Adipose tissue (tissue), 3 donors: ENCODE results near the gene ANKRD12. TPM values are rescaled to one million over a fixed set of nuclear protein-coding genes. Genes with fewer than 3 reads are reported as not detected.

Source experiments
- H3K27ac ChIP-seq: one replicate; pipeline ENCODE4 v1.5.1; 2013; ENCODE audit warnings: low read depth, low read length
- WGBS, 3 donors: extraction: QIAGEN DNeasy Blood & Tissue Kit; methylation state at CpG; one replicate each; pipeline ENCODE4 v1.1.7; 2013; 5-methylcytosine and 5-hydroxymethylcytosine counted together
- polyA plus RNA-seq, 3 donors: library from polyadenylated mRNA; stranded (reverse); fragments of 200-250 nt; gene quantifications; one replicate each; pipeline ENCODE4 v1.2.3, GENCODE V29; 2013
- donor health status: healthy with polysubstance abuse.
- donor health status: Bipolar disorder and iron deficiency.
- donor health status: healthy.

Gene ANKRD12
- polyA plus RNA-seq, 3 donors: 5.4 to 8.1 (median 5.8) TPM

DNA sequence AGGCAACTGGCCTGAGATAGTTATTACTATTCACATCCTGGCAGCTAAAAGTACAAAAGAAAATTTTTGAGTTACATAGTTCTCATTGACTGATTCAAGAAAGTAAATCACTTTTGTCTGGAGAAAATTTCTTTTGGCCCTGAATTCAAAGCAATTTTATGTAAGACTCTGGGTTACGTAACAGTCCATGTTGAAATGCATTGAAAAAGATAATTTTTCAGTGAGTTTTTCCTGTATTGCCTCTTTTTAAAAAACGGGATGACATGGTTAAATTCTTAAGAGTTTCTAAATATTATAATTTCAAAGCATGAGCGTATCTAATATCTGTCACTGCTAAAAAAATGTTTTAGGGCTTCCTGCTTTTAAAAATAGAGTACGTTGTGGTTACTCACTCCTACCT, 72.7 kb downstream of the ANKRD12 start:
- H3K27ac ChIP-seq: no peak overlapping the region
- 36 to 85% (median 37%) methylated on average over 4 of the region's 4 CpGs for WGBS, 3 donors

DNA sequence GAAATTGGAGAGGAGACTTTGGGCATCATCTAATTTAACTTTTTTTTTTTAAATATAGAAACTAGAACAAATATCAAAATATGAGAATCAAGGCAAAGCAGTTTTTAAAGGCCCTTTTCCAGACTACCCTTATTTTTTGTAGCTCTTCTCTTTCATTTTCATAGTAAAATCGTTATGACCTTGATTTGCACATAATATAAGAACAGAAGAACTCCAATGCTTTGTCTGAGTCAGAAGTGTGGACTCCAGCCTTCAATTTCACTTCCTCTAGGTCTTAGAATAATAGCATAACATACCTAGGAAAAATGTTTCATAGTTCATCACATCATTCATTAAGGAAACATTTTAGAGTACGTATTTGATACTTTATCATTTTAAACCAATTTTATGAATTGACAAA, 74.4 kb downstream of the ANKRD12 start:
- WGBS, 3 donors: 71 to 85% (median 79%) methylated on average over 2 of the region's 2 CpGs
- H3K27ac ChIP-seq: no peak overlapping the region

DNA sequence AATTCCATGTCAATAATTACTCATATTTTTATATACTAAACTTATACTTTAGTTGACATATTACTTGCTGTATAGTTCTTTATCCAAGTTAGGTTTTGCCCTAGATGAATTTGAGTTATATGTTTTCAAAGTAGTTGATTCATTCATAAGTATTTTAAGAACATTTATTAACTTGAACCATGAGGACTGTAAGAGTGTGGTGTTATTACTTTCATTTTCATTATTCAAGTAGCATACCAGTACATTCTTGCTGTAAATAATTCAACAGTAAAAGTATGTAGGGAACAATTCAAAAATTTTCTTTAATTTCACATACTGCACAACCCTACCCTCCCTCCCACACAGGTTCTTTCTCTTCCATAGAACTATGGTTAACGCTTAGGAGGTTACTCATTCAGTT, 75.4 kb downstream of the ANKRD12 start:
- no peak overlapping the region for H3K27ac ChIP-seq
- WGBS, 3 donors: 88 to 96% (median 94%) methylated on average over 1 of the region's 1 CpG

DNA sequence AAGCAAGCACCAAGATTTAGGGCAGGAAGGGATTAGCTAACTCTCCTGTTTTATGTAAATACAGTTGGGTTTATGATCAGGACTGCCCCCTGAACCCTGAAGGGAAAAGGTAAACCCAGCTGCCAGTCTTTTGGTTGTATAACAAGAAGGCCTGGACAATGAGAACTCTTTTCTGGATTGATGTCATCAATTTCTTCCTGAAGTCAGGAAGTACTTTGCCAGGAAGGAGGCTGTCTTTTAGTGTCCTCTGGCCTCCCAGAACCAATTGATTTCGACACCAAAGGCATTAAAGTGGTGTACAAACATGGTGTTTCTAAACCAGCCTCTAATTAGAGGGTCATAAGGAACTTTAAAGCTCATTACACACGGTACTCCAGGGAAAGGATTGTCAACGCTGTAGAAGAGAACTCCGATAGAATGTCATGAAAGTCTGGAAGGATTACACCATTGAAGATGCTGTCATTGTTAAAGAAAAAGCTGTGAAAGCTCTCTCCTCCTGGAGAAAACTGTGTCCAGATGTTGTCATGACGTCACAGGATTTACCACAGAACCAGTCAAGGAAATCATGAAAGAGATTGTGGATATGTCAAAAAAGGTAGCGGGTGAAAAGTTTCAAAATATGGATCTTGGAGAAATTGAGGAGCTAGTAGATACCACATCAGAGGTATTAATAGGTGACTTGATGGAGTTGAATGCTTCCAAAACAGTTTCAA, 78.8 kb downstream of the ANKRD12 start:
- H3K27ac ChIP-seq: no peak overlapping the region
- WGBS, 3 donors: 77 to 91% (median 79%) methylated on average over 6 of the region's 6 CpGs

DNA sequence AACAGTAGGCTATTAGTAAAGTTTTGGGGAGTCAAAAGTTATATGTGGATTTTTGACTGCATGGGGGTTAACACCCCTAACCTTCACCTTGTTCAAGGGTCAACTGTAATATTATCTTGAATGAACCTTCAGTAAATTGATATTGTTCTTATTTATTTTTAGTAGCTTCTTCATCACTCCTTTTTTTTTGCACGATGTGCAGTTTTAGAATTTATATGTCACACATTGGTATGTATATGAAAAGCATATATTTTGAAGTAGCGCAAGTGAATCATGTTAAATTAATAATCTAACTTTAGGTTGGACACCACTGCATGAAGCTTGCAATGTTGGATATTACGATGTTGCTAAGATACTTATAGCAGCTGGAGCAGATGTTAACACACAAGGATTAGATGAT, 79.9 kb downstream of the ANKRD12 start:
- 92 to 98% (median 97%) methylated on average over 3 of the region's 3 CpGs for WGBS, 3 donors

DNA sequence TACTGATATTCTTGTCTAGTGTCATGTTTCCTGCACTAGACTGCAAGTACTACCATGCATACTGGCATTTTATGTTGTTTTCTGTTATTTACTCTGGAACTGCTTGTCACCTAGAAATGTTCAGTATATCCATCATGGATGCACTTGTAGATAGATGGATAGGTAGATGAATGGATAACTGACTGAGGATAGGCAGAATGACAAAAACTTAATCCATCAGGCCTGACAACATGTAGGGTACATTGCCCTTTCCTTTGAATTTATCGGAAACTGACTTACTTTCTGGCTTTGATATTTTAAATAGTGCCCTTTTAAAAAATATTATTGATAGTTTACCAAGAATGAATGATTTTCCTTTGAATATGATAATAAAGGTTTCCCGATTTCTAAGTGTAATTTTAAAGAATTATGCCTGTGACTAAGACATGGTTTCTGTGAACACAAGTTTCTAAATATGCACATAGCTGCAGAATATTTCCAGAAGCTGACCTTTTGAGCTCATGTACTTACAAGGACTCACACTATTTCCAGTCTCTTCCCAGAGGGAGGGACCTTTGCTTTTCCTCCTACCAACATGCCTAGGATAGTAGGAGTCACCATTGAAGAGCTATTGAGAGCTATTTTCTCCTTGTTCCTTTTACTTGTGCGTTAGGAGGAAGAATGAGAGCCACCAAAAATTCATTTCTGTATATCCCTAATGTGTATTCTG, 81.3 kb downstream of the ANKRD12 start:
- WGBS, 3 donors: 88 to 91% (median 89%) methylated on average over 3 of the region's 3 CpGs
- no peak overlapping the region for H3K27ac ChIP-seq

More for the DNA sequence above, 79.9 kb downstream of the ANKRD12 start:
- H3K27ac ChIP-seq: no peak overlapping the region

DNA sequence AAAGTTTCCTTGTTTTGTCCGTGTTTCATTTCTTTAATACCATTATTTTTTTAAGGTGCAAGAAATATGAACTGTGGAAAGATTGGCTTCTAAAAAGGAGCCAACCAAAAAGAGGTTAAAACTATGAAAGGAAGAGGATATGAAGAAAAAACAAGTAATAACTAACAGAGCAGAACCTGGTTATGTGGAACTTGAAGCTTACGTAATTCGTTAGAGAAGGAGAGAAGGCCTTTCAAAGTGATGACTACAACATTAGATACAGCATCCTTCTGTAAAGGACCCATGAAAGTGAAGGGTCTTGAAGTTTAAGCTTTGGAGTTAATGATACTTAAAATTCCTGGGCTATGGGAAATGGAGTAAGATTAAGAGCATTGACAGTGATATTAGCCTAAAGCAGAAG, 84.5 kb downstream of the ANKRD12 start:
- H3K27ac ChIP-seq: no peak overlapping the region
- WGBS, 3 donors: 71 to 89% (median 77%) methylated on average over 3 of the region's 3 CpGs

DNA sequence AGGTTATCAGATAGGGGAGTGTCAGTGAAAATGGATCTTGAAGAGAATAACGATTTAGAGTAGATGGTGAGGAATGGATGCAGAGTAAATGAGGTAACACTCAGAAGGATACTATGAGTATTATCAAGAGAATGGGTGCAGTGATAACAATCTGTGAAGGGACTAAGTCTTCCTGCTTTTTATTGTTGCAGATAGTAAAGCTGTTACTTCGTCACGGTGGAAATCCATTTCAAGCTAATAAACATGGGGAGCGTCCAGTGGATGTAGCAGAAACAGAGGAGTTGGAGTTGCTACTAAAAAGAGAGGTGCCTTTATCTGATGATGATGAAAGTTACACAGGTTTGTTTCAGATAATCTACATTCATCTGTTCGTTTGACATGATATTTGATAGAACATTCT, 85.1 kb downstream of the ANKRD12 start:
- 90 to 94% (median 92%) methylated on average over 5 of the region's 5 CpGs for WGBS, 3 donors
- H3K27ac ChIP-seq: no peak overlapping the region

DNA sequence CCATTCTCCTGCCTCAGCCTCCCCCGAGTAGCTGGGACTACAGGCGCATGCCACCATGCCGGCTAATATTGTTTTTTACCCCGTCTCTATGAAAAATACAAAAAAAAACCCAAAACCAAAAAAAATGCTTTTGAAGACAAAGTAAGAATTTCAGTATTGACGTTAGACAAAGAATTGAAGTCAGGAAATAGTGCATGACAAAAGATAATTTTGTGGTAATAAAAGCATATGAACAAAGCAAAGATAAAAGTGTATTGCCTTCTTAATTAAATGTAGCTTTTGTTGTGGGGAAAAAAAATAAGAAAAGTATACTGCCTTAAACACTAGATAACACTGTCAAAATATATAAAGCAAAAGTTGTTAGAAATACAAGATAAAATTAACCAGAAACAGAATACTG, 86.8 kb downstream of the ANKRD12 start:
- WGBS, 3 donors: 95 to 97% (median 95%) methylated on average over 5 of the region's 5 CpGs
- H3K27ac ChIP-seq: no peak overlapping the region

DNA sequence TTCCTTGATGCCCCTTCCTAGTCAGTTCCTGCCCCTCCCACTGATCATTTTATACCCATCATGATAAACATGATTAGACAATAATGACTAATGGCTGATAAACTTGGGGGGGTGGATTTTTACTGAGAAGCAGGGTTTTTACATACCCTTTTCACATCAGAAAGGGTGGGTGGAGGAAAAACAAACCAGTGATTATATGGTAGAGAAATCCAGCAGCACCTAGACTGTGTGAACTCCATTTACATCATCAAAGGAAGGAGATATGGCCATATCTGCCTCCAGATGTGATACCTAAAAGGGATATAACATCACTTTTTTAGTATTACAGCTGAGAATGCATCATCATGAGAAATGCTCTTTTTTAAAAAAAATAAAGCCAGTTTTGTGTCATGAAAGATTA, 89.9 kb downstream of the ANKRD12 start:
- no peak overlapping the region for H3K27ac ChIP-seq

DNA sequence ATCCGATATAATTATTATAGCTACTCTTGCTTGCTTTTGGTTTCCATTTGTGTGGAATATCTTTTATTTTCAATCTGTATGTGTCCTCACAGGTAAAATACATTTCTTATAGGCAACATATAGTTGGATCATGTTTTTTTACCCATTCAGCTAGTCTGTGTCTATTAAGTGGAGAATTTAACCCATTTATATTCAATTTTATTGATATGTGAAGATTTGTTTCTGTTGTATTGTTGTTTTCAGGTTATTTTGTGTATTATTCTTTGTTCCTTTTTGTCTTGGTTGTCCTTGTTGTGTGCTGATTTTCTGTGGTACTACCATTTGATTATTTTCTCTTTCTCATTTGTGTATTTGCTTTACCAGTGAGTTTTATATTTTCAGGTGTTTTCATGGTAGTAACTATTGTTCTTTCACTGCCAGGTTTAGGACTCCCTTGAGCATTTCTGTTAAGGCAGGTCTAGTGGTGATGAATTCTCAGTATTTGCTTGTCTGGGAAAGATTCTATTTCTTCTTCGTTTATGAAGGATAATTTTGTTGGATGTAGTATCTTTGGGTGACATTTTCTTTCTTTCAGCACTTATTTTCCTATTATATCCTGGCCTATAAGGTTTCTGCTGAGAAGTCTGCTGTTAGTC, 95.4 kb downstream of the ANKRD12 start:
- H3K27ac ChIP-seq: no peak overlapping the region
- WGBS, 3 donors: 96 to 100% (median 97%) methylated on average over 2 of the region's 2 CpGs

DNA sequence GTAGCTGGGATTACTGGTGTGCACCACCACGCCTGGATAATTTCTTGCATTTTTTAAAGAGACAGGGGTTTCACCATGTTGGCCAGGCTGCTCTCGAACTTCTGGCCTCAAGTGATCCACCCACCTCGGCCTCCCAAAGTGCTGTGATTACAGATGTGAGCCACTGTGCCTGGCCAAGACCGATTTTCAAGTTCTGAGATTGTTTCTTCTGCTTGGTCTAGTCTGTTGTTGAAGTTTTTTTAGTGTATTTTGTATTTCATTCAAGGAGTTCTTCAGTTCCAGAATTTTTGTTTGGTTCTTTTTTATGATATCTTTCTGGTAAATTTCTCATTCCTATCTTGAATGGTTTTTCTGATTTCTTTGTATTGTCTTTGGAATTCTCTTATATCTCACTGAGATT, 96.4 kb downstream of the ANKRD12 start:
- H3K27ac ChIP-seq: no peak overlapping the region
- 97 to 99% (median 98%) methylated on average over 4 of the region's 4 CpGs for WGBS, 3 donors

DNA sequence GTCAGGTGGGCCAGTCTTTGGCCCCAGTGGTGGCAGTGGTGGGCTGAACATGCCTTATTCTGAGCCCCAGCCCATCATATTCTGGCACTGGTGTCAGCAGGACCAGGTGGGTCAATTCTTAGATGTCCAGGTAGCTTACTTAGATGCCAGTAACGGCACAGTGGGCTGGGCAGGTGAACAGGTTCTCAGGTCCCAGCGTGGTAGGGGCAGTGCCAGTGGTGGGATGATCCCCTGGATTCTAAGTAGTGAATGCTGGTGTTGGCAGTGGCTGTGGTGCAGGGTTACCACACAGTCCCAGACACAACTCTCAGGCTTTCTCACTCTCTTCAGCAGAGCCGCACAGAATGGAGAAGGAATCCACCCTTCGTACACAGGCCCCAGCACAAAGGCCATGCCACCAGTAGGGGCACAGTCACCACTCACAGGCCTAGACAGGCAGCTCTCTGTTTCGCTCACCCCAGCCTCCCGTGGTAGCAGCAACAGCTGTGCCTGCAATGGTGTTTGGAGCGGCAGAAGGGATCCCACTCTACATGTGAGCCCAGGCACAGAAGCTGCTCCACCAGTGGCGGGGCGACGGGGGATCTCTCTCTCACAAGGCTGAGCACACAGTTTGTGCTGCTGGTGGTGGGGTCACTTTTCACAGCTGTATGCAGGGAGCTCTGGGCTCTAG, 97.3 kb downstream of the ANKRD12 start:
- no peak overlapping the region for H3K27ac ChIP-seq
- WGBS, 3 donors: 96 to 100% (median 98%) methylated on average over 10 of the region's 10 CpGs

DNA sequence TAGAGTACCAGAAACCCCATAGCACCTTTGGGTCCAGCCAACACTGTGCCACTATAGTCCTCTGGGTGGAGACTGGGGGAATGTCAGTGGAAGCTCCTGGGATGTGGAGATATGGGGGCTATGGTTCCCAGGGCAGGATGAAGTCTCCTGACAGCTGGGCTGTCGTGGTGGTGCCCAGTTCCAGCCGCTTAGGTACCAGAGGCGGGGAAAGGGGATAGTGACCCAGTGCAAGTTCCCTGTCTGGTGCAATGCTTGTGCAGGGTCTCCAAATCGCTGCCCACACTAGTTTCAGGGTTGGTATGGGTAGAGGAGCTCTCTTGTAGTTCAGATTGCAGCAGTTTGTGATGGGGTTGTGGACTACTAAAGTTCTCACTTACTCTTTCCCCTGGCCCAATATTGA, 97.9 kb downstream of the ANKRD12 start:
- H3K27ac ChIP-seq: no peak overlapping the region
- WGBS, 3 donors: 97% methylated on average over 4 of the region's 4 CpGs

DNA sequence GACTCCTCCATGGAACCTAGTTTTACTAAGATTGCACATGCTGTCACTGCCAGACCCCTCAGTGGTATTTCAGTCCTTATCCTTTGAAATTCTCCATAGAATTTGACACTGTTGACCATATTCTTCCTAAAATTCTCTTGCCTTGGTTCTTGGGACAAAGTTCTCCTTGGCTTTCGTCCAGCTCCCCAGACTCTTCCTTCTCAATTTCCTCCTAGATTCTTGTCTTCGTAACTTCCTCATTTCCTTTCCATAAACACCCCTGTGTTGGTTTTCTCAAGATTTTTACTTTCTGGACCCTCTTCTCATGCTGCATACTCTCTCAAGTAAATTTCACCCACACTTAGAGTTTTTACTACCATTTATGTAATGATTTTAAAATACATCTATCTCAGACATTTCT, 101.4 kb downstream of the ANKRD12 start:
- no peak overlapping the region for H3K27ac ChIP-seq
- WGBS, 3 donors: 49 to 93% (median 55%) methylated on average over 2 of the region's 2 CpGs

DNA sequence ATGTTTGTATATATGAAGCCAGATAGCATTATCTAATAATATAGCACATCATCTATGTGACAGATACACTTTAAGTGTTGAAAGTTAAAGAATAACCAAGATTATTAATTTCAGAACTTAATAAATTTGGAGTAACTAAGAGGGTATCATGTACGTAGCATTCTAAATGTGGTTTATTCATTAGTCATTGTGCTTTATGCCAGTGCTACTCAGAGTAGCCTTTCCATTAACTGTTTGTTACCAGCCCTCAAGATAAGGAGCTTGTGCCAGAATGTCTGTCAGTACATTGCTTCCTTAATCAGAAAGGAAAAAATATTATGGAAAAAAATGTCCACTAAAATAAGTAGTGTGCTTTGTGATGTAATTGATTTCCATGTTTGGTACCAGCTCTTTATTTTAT, 103.1 kb downstream of the ANKRD12 start:
- H3K27ac ChIP-seq: no peak overlapping the region
- 66 to 86% (median 68%) methylated on average over 1 of the region's 1 CpG for WGBS, 3 donors

DNA sequence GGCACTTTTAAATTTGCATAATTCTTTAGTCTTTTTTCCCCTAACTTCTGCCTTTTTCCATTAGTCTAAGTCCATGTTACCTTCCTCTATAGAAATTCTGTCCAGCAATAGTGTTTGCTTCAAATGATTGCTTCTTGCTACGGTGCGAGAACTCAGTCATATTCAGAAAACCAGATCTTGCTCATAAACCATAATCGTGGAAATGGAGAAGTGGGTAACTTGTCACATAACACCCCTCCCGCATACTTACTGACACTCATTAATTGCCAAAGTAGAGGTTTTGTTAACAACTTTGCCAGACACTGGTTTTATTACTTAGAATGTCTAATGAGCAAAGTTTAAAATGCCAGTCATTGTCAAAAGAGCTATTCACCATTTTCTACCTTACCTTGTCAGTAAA, 103.7 kb downstream of the ANKRD12 start:
- 51 to 83% (median 54%) methylated on average over 4 of the region's 4 CpGs for WGBS, 3 donors
- no peak overlapping the region for H3K27ac ChIP-seq

DNA sequence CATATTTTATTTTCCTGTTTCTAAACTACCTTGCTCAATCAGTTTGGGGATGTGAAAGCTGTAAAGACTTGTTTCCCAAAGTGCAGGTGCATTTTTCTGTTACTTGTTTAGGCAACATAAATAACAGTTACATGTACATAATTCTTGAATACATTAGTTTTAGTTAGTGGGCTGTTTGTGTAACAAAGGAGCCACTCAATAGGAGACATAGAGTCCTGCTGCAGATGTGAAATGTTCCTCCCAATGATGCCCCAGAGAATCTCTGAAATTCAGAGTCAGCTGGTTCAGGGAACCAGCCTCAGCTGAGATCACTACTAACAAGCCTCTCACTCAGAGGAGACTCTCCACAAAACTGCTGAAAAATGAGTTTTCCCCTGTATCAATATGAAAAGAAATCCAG, 106.4 kb downstream of the ANKRD12 start:
- no peak overlapping the region for H3K27ac ChIP-seq

DNA sequence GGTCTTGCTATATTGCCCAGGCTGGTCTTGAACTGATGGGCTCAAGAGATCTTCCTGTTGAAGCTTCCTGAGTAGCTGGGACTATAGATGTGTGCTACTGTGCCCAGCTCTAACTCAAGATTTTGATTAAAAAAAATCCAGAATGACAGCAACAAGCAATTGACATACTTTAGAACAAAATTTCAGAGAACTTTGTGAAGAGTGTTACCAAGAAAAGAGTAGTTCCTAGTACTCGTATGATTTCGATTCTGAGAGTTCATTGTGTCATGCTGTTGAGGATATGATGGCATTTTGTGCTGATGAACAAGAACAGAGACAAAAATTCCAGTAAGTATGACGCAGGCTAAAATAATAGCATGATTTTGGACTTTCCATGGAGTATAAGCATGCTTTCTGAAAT, 107.8 kb downstream of the ANKRD12 start:
- no peak overlapping the region for H3K27ac ChIP-seq
- WGBS, 3 donors: 86 to 97% (median 90%) methylated on average over 3 of the region's 3 CpGs
